GM06990 (cell line): ENCODE data around the gene CCNY.

Source experiments
- DNase-seq: peaks from one replicate; pipeline ENCODE4 v3.0.0-alpha.2; 2011; ENCODE audit not compliant: insufficient read length; ENCODE audit errors: extremely low read depth
- H3K27me3 ChIP-seq: replicated peaks from 2 replicates; pipeline ENCODE4 v1.6.0; 2011; ENCODE audit warnings: low read length; ENCODE audit not compliant: control insufficient read depth, insufficient read depth
- H3K36me3 ChIP-seq: 2 replicates; pipeline ENCODE4 v1.5.1; 2011; ENCODE audit warnings: low read length; ENCODE audit not compliant: control insufficient read depth, insufficient read depth
- H3K4me3 ChIP-seq: replicated peaks from 2 replicates; pipeline ENCODE4 v1.5.1; 2011; ENCODE audit warnings: low read depth, mild to moderate bottlenecking, control low read depth, low read length
- TF ChIP-seq, protein P1 (sequence below): IDR thresholded peaks from 2 replicates; pipeline ENCODE4 v1.5.1; 2011; ENCODE audit warnings: low read length, control low read depth, mild to moderate bottlenecking, inconsistent platforms; ENCODE audit not compliant: insufficient read depth, poor library complexity, severe bottlenecking

Gene CCNY

DNA sequence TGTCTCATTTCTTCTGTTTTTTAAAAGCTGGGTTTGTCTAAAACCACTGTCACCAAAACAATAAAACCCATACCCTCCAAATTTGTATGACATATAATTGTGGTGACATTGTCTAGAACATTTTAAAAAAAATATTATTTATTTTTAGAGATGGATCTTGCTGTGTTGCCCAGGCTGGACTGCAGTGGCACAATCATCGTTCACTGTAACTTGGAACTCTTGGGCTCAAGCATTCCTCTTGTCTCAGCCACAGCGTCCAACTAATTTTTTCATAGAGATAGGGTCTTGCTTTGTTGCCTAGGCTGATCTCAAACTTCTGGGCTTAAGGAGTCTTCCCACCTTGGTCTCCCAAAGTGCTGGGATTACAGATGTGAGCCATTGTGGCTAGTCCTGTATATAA, 116.5 kb downstream of the CCNY start:
- no peak for DNase-seq
- Histone ChIP-seq H3K27me3 (no peaks in the 10 kb centered on the region), H3K4me3 (no peak overlapping the region), H3K36me3 (no peaks in the 10 kb centered on the region)
- TF ChIP-seq, protein P1, sequence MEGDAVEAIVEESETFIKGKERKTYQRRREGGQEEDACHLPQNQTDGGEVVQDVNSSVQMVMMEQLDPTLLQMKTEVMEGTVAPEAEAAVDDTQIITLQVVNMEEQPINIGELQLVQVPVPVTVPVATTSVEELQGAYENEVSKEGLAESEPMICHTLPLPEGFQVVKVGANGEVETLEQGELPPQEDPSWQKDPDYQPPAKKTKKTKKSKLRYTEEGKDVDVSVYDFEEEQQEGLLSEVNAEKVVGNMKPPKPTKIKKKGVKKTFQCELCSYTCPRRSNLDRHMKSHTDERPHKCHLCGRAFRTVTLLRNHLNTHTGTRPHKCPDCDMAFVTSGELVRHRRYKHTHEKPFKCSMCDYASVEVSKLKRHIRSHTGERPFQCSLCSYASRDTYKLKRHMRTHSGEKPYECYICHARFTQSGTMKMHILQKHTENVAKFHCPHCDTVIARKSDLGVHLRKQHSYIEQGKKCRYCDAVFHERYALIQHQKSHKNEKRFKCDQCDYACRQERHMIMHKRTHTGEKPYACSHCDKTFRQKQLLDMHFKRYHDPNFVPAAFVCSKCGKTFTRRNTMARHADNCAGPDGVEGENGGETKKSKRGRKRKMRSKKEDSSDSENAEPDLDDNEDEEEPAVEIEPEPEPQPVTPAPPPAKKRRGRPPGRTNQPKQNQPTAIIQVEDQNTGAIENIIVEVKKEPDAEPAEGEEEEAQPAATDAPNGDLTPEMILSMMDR: no peak

DNA sequence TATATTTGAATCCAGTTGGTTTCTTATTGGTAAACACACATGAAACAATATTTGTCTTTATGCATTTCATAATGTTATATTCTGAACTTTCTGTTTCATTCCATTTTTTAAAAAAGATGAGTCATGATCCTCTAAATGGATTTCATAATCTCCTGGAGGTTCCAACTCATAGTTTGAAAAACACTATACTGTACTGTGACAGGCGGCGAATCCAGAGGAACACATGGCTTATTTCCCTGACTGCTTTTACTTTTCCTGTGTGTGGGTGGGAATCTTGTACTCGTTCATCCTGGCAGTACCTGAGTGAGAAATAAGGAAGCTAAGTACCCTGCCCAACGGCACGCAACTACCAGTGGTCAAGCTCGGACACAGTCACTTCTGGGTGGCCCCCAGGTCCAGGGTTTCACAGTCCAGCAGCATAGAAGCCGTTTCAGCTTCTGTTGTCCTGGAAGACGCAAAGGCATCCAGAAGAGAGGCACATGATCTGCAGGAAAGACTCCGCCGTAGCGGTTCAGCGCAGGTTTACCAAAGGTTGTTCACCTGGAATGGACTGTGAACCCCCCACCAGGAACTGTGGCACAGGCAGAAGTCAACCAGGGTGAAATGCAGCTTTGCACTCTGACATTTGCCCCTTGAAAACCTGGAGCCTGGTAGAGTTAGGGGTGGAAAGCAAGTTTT, 117.7 kb downstream of the CCNY start:
- no peak for DNase-seq
- TF ChIP-seq, protein P1: no peak

DNA sequence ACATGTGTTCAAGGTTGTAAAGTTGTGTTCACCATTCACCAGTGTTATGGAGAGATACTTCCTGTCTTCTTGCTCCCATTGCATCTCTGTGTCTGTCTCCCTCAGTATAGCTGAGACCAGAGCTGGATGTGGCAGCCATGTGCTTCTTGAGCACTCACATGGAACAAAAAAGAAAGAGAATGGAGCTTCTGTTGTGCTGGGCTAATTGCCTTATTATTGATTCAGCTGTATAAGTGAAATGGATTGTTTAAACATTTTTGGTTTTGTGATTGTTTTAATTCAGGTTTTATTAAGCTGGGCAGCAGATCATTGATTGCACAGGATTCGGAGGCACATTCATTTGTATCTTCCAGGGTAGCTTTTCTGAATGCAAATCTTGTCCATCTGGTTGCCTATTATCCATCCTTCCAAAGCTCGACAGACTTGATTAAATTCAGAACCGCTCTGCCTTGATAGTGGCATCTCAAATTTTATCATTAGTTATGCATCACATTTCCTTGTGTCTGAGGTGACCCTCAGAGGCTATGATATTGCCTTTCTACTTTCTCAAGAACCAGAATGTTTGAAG, 119.9 kb downstream of the CCNY start:
- no peaks in the 10 kb centered on the region for H3K36me3 ChIP-seq
- no peaks in the 10 kb centered on the region for H3K27me3 ChIP-seq
- TF ChIP-seq, protein P1: no peak
- no peak for DNase-seq
- H3K4me3 ChIP-seq: no peak overlapping the region

More for the DNA sequence above, 117.7 kb downstream of the CCNY start:
- Histone ChIP-seq H3K27me3 (no peaks in the 10 kb centered on the region), H3K4me3 (no peak overlapping the region), H3K36me3 (no peaks in the 10 kb centered on the region)

DNA sequence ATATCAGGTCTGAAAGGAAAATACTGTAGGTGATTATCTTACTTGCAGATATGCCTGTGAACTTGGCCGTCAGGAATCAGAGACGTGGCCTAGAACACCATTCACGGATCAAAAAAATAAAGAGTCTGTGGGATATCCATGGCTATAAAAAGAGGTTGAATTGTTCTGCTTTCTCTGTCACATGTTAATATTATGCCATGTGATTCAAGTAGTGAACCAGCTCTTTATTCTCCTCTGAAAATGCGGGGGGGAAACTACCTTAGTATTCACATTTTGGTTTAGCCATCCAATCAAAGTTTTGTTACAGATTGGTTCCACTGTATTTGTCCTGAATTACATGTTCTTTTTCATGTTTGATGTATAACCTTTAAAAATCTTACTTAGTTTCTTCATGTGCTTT, 120.5 kb downstream of the CCNY start:
- Histone ChIP-seq H3K27me3 (no peaks in the 10 kb centered on the region), H3K4me3 (no peak overlapping the region), H3K36me3 (no peaks in the 10 kb centered on the region)
- TF ChIP-seq, protein P1: no peak
- no peak for DNase-seq

DNA sequence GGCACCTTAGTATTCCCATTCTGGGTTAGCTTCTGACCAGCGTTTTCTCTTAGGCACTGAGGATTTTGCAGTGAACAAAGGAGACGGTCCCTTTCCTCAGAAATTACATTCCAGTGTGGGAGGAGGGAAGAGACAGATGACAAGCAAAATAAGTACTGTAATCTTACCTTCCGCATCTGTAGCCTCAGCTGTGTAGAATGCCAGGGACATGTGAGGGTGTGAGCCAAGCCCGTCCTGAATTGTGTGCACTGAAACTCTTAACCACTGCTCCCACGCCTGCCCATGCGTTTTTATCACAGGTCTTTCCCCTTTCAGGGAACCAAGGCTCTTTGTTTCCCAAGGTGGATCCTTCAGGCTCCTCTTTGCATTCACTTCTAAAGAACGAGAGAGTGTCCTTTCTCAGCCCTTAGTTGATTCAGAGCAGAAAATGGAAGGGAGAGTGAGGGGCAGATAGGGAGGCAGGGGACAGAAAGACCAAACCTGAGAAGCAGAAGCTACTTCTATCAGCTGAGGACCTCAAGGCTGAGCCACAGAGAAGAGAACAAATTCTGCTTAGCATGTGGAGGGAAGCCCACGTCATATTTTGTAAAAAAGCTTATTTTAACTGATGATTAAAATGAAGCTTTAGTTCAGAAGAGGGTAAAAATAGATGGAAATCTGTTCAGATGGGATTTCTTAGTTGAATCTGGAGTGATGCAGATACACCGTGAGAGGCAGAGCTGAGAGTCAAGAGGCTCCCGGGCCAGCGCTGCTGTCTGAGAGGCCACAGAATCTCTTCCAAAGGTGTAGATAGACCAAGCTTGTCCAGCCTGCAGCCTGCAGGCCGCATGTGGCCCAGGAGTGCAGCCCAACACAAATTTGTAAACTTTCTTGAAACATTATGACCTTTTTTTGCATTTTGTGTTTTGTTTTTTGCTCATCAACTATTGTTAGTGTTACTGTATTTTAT, 122.5 kb downstream of the CCNY start:
- H3K27me3 ChIP-seq: no peaks in the 10 kb centered on the region
- H3K36me3 ChIP-seq: no peaks in the 10 kb centered on the region
- H3K4me3 ChIP-seq: no peak overlapping the region
- TF ChIP-seq, protein P1: no peak
- no peak for DNase-seq
